ENCODE data around the gene ALK.

Gene ALK

DNA sequence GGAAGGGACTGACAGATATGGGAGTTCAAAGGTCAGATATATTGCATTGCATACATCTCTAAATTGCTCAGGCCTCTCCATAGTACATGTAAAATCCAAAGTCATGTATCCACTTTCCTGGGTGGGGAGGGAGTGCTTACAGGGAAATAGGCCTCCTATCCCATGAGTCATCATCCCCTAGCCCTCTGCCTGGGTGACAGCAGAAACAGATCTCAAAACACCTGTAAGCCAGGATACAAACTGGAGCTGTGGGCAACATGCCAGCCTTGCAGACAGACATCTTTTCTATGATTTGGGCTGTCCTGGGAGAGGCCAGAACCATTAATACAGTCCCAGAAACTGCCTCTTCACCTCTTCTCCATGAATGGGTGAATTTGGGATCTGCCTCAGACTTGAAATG, 4.8 kb downstream of the ALK start:
- no peak overlapping the region for H3K4me3 ChIP-seq (ENCODE audit: control insufficient read depth, low read depth, low read length)
- DNase-seq (ENCODE audit: low read depth): no peak
- TF ChIP-seq, protein P1, sequence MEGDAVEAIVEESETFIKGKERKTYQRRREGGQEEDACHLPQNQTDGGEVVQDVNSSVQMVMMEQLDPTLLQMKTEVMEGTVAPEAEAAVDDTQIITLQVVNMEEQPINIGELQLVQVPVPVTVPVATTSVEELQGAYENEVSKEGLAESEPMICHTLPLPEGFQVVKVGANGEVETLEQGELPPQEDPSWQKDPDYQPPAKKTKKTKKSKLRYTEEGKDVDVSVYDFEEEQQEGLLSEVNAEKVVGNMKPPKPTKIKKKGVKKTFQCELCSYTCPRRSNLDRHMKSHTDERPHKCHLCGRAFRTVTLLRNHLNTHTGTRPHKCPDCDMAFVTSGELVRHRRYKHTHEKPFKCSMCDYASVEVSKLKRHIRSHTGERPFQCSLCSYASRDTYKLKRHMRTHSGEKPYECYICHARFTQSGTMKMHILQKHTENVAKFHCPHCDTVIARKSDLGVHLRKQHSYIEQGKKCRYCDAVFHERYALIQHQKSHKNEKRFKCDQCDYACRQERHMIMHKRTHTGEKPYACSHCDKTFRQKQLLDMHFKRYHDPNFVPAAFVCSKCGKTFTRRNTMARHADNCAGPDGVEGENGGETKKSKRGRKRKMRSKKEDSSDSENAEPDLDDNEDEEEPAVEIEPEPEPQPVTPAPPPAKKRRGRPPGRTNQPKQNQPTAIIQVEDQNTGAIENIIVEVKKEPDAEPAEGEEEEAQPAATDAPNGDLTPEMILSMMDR (conservative IDR thresholded peaks at IDR 0.05; ENCODE audit: control insufficient read depth, insufficient read depth, low read depth, low read length): no peak

DNA sequence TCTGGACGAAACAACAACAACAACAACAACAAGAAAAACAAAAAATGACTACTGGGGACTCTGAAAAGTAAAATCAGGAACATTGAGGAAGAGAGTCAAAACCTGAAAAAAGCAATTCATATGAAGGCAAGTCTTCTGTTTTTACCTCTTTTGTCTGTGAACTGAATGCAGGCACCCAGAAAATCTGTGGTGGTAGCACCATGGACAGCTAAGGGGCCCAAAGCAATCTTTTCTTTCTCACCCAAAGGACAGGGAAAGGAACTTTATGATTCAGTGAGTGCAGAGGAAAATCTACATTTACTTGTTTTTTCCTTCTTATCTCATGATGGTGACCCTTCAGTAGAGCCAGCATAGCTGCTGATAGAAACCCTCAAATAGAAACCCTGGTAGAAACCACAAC, 10.4 kb downstream of the ALK start:
- no peak for DNase-seq (ENCODE audit: low read depth)
- TF ChIP-seq, protein P1 (conservative IDR thresholded peaks at IDR 0.05; ENCODE audit: control insufficient read depth, insufficient read depth, low read depth, low read length): no peak

DNA sequence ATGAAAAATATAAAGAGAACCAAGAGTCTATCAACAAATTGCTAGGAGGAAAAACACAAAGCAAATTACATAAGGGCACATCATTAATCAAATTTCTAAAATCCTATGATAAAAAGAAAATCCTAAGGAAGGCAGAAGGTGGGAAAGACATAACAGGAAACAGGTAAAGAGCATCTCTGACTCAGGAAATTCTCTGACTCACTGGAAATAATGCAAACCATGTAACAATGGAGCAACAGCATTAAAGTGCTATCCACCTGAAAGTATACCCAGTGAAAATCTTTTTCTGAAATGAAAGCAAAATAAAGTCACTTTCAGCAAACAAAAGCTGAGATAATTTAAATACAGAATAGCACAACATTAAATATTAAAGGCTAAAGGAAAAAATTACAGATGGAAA, 10.9 kb downstream of the ALK start:
- no peak overlapping the region for H3K4me3 ChIP-seq (ENCODE audit: control insufficient read depth, low read depth, low read length)
- no peak for DNase-seq (ENCODE audit: low read depth)
- TF ChIP-seq, protein P1 (conservative IDR thresholded peaks at IDR 0.05; ENCODE audit: control insufficient read depth, insufficient read depth, low read depth, low read length): no peak

More for the DNA sequence above, 10.4 kb downstream of the ALK start:
- no peak overlapping the region for H3K4me3 ChIP-seq (ENCODE audit: control insufficient read depth, low read depth, low read length)

DNA sequence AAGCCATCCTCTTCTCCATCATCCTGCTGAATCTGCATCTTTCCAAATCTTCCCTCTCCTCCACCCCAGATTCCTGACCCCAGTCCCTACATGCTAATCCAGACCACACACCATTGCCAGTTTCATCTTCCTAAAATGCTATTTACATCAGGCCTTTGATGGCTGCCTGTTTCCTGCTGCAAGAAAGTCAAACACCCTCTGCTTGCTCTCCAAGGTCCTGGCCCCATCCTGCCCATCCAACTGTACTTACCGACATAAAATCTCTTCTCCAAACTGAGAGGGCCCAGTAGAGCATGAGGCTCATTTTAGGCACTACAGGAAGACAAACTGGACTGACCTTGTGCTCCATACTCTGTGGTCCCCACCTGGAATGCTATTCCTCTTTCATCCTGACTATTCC, 19.0 kb downstream of the ALK start:
- TF ChIP-seq, protein P1 (conservative IDR thresholded peaks at IDR 0.05; ENCODE audit: control insufficient read depth, insufficient read depth, low read depth, low read length): no peak
- no peak for DNase-seq (ENCODE audit: low read depth)
- H3K4me3 ChIP-seq (ENCODE audit: control insufficient read depth, low read depth, low read length): no peak overlapping the region

DNA sequence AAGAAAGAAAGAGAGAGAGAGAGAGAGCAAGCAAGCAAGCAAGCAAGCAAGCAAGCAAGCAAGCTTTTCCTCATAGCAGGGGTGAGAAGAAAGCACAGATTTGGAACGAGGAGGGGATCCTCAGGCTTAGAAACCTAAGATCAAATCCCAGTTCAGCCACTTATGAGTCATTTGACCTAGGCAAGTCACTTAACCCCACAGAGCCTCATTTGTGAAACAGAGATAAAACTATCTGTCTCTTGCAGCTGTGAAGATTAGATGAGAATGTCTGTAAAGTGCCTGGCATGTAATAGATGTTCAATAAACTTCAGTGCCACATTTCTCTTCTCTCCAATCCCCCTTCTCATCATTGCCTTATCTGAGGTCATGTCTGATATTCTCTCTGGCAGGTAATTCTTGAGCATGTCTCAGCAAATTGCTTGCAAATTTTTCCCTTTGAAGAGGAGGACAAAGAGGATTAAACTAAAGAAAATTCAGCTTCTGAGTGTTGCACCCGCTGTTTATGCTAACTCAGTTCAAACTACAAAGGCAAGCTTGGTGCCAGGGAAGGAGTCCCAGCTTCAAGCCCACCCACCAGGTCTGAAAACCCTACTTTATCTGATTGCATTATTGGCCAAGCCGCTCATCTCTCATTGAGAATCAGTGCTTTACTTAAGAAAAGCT, 20.3 kb downstream of the ALK start:
- TF ChIP-seq, protein P1 (conservative IDR thresholded peaks at IDR 0.05; ENCODE audit: control insufficient read depth, insufficient read depth, low read depth, low read length): no peak
- H3K4me3 ChIP-seq (ENCODE audit: control insufficient read depth, low read depth, low read length): no peak overlapping the region
- no peak for DNase-seq (ENCODE audit: low read depth)

DNA sequence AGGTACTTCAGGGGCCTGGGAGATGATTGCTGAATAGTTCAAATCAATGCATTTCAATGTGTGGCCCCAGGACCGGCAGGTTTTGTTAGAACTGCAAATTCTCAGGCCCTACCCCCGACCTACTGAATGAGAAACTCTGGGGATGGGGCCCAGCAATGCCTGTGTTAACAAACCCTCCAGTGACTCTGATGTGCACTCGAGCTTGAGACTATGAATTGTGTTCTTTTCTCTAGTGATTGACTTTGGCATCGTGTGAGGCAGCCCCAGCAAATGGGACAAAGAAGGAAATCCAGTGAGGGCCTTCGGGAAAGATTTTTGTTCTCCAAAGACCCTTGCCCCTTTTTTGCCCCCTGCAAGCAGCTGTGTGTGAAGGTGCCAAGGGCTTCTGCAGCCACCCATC, 22.4 kb downstream of the ALK start:
- no peak for DNase-seq (ENCODE audit: low read depth)
- no peak overlapping the region for H3K4me3 ChIP-seq (ENCODE audit: control insufficient read depth, low read depth, low read length)
- TF ChIP-seq, protein P1 (conservative IDR thresholded peaks at IDR 0.05; ENCODE audit: control insufficient read depth, insufficient read depth, low read depth, low read length): no peak
